Ovary (tissue), 9 donors: ENCODE data around the gene GPR152. TPM values are rescaled to one million over a fixed set of nuclear protein-coding genes. Genes with fewer than 3 reads are reported as not detected.

Source experiments
- DNase-seq, 5 donors: peaks; one replicate each; pipeline ENCODE4 v3.0.0-alpha.2; 2019 to 2020
- H3K27ac ChIP-seq, 2 donors: fragments of 200-600 bp; one replicate each; pipeline versions ENCODE4 v1.5.1 to v1.8.0; 2019 to 2022
- H3K27me3 ChIP-seq: fragments of 200-600 bp; one replicate; pipeline ENCODE4 v1.8.0; 2022
- H3K36me3 ChIP-seq: fragments of 200-600 bp; sonication (generic); one replicate; pipeline ENCODE4 v1.5.1; 2019
- H3K4me1 ChIP-seq: one replicate; pipeline ENCODE4 v1.8.1; 2013; ENCODE audit warnings: mild to moderate bottlenecking, moderate library complexity; ENCODE audit not compliant: insufficient read depth
- H3K4me3 ChIP-seq: fragments of 200-600 bp; sonication (generic); one replicate; pipeline ENCODE4 v1.5.1; 2017
- H3K9me3 ChIP-seq, 2 donors: fragments of 200-600 bp in 1 of 2; sonication (generic) in 1 of 2; one replicate each; pipeline versions ENCODE4 v1.5.1 to v1.8.1; 2013 to 2019; ENCODE audit warnings: mild to moderate bottlenecking in 1 of 2, moderate library complexity in 1 of 2
- EP300 ChIP-seq: sonication (generic); formaldehyde crosslinking; IDR thresholded peaks from one replicate; pipeline ENCODE4 v1.6.1; 2017; ENCODE audit warnings: antibody characterized with exemption
- POLR2A ChIP-seq: fragments of 450-650 bp; IDR thresholded peaks from one replicate; pipeline ENCODE4 v1.6.1; 2017; ENCODE audit warnings: antibody characterized with exemption, mild to moderate bottlenecking, moderate library complexity
- WGBS, 3 donors: extraction: QIAGEN DNeasy Blood & Tissue Kit in 1 of 3; methylation state at CpG; one replicate each; pipeline versions ENCODE4 v1.1.5 to v1.1.7; 2013 to 2017; 5-methylcytosine and 5-hydroxymethylcytosine counted together
- intact Hi-C, 4 donors: fragments of 100-400 bp; cut with DNase I; formaldehyde crosslinking; loops; one replicate each; pipeline versions ENCODE4 v1.11.0 to v1.15.1; 2022 to 2023
- polyA plus RNA-seq, 2 donors: library from polyadenylated mRNA; stranded (reverse); fragments of 200-250 nt in 1 of 2; fragments of 350-450 nt in 1 of 2; fragmentation: Illumina TruSeq in 1 of 2; extraction: RNeasy Lipid Tissue Mini Kit (QIAGEN cat#74804) in 1 of 2; gene quantifications; one replicate each; pipeline ENCODE4 v1.2.3, GENCODE V29; 2013 to 2014
- total RNA-seq, 7 donors: library from RNA; depleted of rRNA in 2 of 7; stranded (reverse); fragments of >200 nt in 2 of 7; fragmentation: NEBNext Ultra II Directional in 3 of 7; extraction: Animal tissue kit (Norgen Biotek cat#: 25700) in 3 of 7; gene quantifications; one replicate each; pipeline versions ENCODE4 v1.1.0 to v1.2.4, GENCODE V29; 2016 to 2023
- TF ChIP-seq, protein P1 (sequence below), 3 donors: fragments of 450-650 bp in 2 of 3; fragments of 200-600 bp in 1 of 3; IDR thresholded peaks; one replicate each; pipeline versions ENCODE4 v1.5.1 to v1.8.0; 2016 to 2022; ENCODE audit warnings: antibody characterized with exemption in 3 of 3, mild to moderate bottlenecking in 1 of 3
- donor health status: DM: no; HTN: no; CAD: no; lungs with moderate emphysema.
- donor health status: DM: no; HTN: no; CAD: no.
- donor health status: Bipolar disorder and iron deficiency.
- donor health status: DM: yes; HTN: yes; CAD: no.
- donor health status: DM: no; HTN: no; CAD: no.
- donor health status: DM: yes; HTN: yes; CAD: no.

The GPR152 gene
- total and polyA plus RNA-seq, 9 donors = 0.15 TPM; not detected in 8

DNA sequence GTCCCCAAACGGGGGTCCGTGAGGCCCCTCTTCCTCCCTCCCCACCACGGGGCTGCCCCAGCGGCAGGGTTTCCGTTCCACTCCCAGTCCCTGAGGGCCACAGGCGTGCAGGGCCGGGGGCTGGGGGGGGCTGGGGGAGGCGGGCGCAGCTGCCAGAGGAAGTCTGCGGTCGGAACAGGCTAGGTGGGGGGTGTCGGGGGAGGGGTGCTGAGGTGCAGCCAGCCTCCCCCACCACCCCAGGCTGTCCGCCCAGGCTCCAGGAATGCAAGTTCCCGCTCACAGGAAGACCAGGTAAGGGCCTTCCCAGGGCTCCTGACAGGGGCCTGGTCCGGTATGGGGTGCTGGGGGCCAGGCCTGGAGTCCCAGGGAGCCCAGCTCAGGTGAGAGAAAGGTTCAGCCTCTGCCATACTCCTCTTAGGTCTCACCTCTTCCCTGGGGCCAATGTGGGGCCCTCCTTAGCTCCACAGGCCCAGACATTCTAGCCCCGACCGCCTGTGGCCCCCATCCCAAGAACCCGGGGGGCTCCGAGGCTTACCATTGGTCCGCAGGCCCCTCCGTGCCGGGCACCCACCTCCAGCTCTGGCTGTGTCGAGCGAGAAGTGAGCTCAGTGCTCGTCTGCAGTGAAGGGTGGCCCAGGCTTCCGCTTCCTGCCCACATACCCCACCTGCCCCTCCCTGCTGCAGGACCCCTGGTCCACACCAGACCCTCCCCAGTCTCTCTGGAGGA is 15.3 kb downstream of the GPR152 start, which contains the start of gene PTPRCAP:
PTPRCAP (minus strand) TSS at position 601 of the 727 bp plus-strand sequence; CDS start at position 538, 63 bp downstream.
- intact Hi-C loops = no loop called here
- WGBS, 3 donors = 63 to 75% (median 68%) methylated on average over 18 to 26 of the region's 26 CpGs

DNA sequence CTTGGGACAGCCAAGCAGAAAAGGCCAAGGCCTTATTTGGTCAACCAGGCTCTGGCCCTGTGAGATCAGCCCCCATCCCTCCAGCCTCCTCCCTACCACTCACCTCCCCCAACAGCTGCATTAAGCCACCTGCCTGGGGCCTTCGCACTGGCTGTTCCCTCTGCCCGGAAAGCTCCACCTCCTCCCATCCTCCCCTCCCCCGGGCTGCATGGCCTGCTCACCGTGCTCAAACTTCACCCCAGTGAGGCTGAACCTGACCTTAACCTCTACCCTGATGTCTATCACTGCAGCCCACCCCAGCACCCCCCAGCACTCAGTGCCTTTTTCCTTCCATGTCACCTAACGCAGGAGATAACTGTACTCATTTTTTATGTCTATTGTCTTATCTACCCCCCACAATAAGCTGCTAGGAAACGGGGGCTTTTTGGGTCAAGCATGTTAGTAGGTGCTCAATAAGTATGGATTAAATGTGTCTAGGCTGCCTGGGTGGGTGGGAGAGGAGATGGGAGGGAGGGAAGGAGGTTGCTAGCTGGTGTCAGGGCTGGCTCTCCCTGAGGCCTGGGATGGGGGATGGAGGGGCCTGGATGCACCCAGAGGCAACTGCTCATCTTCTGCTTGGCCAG is 16.0 kb downstream of the GPR152 start:
- no peak for DNase-seq
- TF ChIP-seq POLR2A = no peak
- TF ChIP-seq, protein P1, sequence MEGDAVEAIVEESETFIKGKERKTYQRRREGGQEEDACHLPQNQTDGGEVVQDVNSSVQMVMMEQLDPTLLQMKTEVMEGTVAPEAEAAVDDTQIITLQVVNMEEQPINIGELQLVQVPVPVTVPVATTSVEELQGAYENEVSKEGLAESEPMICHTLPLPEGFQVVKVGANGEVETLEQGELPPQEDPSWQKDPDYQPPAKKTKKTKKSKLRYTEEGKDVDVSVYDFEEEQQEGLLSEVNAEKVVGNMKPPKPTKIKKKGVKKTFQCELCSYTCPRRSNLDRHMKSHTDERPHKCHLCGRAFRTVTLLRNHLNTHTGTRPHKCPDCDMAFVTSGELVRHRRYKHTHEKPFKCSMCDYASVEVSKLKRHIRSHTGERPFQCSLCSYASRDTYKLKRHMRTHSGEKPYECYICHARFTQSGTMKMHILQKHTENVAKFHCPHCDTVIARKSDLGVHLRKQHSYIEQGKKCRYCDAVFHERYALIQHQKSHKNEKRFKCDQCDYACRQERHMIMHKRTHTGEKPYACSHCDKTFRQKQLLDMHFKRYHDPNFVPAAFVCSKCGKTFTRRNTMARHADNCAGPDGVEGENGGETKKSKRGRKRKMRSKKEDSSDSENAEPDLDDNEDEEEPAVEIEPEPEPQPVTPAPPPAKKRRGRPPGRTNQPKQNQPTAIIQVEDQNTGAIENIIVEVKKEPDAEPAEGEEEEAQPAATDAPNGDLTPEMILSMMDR (IDR thresholded peaks at IDR 0.05) = no peak
- no peak for TF ChIP-seq EP300
- H3K4me3 ChIP-seq = no peak overlapping the region
- H3K27me3 ChIP-seq = no peaks in the 10 kb centered on the region
- H3K4me1 ChIP-seq = no peaks in the 10 kb centered on the region
- H3K27ac ChIP-seq = no peak overlapping the region
- WGBS, 3 donors = 45 to 51% (median 48%) methylated on average over 6 of the region's 6 CpGs
- no peaks in the 10 kb centered on the region for H3K36me3 ChIP-seq
- intact Hi-C loops = no loop called here
- H3K9me3 ChIP-seq = no peaks in the 10 kb centered on the region

More for the DNA sequence above, 15.3 kb downstream of the GPR152 start, which contains the start of gene PTPRCAP:
- TF ChIP-seq POLR2A (no peak), EP300 (no peak)
- TF ChIP-seq, protein P1 (IDR thresholded peaks at IDR 0.05) = no peak
- H3K9me3 ChIP-seq = no peaks in the 10 kb centered on the region
- H3K36me3 ChIP-seq = no peaks in the 10 kb centered on the region
- no peak within 1 kb of the TSS for H3K4me3 ChIP-seq
- peak in 1 of 5 donors; percentile 27 for DNase-seq
- no peaks in the 10 kb centered on the region for H3K4me1 ChIP-seq
- H3K27me3 ChIP-seq = no peaks in the 10 kb centered on the region
- no peak within 1 kb of the TSS for H3K27ac ChIP-seq

DNA sequence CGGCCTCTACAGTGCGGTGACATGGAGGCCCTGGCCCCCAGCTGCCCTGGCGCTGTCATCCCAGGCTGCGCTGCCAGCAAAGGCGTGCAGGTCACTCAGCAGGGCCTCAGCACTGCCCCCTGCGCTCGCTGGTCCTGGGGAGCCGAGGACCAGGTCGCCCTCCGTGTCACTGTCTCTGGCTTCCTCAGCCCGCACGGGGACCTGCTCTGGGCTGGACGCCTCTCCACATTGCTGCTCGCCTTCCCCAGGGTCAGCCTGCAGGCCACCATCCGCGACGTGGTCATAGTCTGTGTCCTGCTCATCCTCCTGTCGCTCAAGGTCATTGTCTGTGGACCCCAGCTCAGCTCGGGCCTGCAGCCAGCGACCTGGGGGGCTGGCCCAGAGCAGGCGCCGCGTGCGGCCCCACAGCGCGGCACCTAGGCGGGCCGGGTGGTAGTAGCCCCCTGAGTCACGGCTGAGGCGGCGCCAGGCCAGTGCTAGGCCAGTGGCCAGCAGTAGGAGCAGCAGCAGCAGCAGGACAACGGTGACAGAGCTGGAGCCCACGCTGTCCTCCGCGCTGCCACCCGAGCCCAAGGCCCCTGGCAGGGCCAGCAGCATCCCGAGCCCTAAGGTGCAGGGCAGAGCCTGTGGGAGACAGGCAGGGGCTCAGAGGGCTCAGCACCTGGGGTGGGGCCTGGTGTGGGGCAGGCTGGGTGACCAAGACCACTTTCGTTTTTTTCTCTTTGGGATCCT is 16.6 kb downstream of the GPR152 start:
- 84 to 89% (median 85%) methylated on average over 33 to 38 of the region's 38 CpGs for WGBS, 3 donors
- DNase-seq = no peak
- TF ChIP-seq EP300 (no peak), POLR2A (no peak)
- TF ChIP-seq, protein P1 (IDR thresholded peaks at IDR 0.05) = no peak
- no peak overlapping the region for H3K27ac ChIP-seq
- H3K9me3 ChIP-seq = no peaks in the 10 kb centered on the region
- no peaks in the 10 kb centered on the region for H3K36me3 ChIP-seq
- H3K4me1 ChIP-seq = no peaks in the 10 kb centered on the region
- H3K27me3 ChIP-seq = no peaks in the 10 kb centered on the region
- intact Hi-C loops = no loop called here
- no peak overlapping the region for H3K4me3 ChIP-seq

DNA sequence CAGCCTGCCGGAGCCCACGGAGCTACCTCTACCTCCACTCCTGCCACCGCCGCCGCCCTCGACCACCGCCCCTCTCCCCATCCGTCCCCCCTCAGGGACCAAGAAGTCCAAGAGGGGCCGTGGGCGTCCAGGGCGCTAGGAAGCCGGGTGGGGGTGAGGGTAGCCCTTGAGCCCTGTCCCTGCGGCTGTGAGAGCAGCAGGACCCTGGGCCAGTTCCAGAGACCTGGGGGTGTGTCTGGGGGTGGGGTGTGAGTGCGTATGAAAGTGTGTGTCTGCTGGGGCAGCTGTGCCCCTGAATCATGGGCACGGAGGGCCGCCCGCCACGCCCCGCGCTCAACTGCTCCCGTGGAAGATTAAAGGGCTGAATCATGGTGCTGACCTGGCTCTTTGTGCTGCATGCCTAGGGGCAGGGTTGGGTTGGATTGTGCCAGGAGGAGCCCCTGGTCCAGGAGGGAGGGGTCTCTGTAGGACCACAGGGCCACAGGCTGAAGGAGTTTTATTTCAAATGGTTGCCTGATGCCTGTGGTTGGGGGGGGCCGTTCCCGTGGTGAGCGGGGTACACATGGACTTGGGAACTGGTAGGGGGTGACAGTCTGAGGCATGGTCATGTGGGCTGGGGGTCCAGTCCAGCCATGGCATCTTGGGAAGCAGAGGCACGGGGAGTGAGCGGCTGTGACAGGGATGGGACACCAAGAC is 17.4 kb downstream of the GPR152 start:
- Histone ChIP-seq H3K4me1 (no peaks in the 10 kb centered on the region), H3K27me3 (no peaks in the 10 kb centered on the region), H3K36me3 (no peaks in the 10 kb centered on the region), H3K9me3 (no peaks in the 10 kb centered on the region), H3K27ac (no peak overlapping the region), H3K4me3 (no peak overlapping the region)
- intact Hi-C loops = no loop called here
- WGBS, 3 donors = 80 to 83% (median 82%) methylated on average over 26 of the region's 26 CpGs
- no peak for DNase-seq
- TF ChIP-seq, protein P1 (IDR thresholded peaks at IDR 0.05) = no peak
- TF ChIP-seq EP300 = no peak
- TF ChIP-seq POLR2A = no peak
